Fibroblast of lung (primary cell): ENCODE measurements around the gene TCN1. TPM values are rescaled to one million over a fixed set of nuclear protein-coding genes. Genes with fewer than 3 reads are reported as not detected.
A peak's percentile ranks its signal among the peaks of the same experiment; 100 is the strongest.
"Not testable (repeated sequence)": the region's sequence is repeated elsewhere in the genome, so short reads cannot be mapped to it uniquely, and the experiment has no call there.

Experiments
- DNase-seq, 2 donors: peaks; one replicate each; pipeline versions ENCODE4 v3.0.0 to v3.0.0-alpha.2; 2010; ENCODE audit warnings: low read depth in 2 of 2
- H2AFZ ChIP-seq: 2 replicates; pipeline ENCODE4 v1.5.1; 2012; ENCODE audit warnings: low read length, control low read depth, inconsistent platforms
- H3K27ac ChIP-seq: 2 replicates; pipeline ENCODE4 v1.5.1; 2011; ENCODE audit warnings: low read length, control low read depth; ENCODE audit not compliant: insufficient read depth
- H3K27me3 ChIP-seq: 2 replicates; pipeline ENCODE4 v1.5.1; 2011; ENCODE audit warnings: mild to moderate bottlenecking, low read length; ENCODE audit not compliant: control insufficient read depth, insufficient read depth
- H3K36me3 ChIP-seq: 2 replicates; pipeline ENCODE4 v1.5.1; 2011; ENCODE audit warnings: low read length; ENCODE audit not compliant: control insufficient read depth, insufficient read depth
- H3K4me1 ChIP-seq: 2 replicates; pipeline ENCODE4 v1.5.1; 2011; ENCODE audit warnings: low read length; ENCODE audit not compliant: control insufficient read depth, insufficient read depth; ENCODE audit errors: extremely low read depth
- H3K4me2 ChIP-seq: 2 replicates; pipeline ENCODE4 v1.5.1; 2011; ENCODE audit warnings: low read length, control low read depth; ENCODE audit not compliant: insufficient read depth; ENCODE audit errors: extremely low read depth
- H3K4me3 ChIP-seq, 4 experiments: fragments of 200-600 bp in 1 of 4; sonication (generic) in 1 of 4; replicated peaks in 1 of 4; 2 replicates each; pipeline ENCODE4 v1.5.1; 2011 to 2016; ENCODE audit warnings: low read length in 4 of 4, low read depth in 3 of 4, mild to moderate bottlenecking in 3 of 4, control low read depth in 2 of 4, inconsistent platforms in 1 of 4, mixed read lengths in 1 of 4; ENCODE audit not compliant: insufficient read depth in 1 of 4; ENCODE audit errors: control extremely low read depth in 1 of 4
- H3K79me2 ChIP-seq: 2 replicates; pipeline ENCODE4 v1.5.1; 2012; ENCODE audit warnings: mild to moderate bottlenecking, low read length, inconsistent platforms; ENCODE audit not compliant: control insufficient read depth, insufficient read depth
- H3K9ac ChIP-seq: 2 replicates; pipeline ENCODE4 v1.5.1; 2011; ENCODE audit warnings: mild to moderate bottlenecking, low read length, control low read depth; ENCODE audit not compliant: insufficient read depth
- H3K9me3 ChIP-seq: 2 replicates; pipeline ENCODE4 v1.5.1; 2012; ENCODE audit warnings: low read depth, low read length; ENCODE audit not compliant: control insufficient read depth, insufficient read depth
- H4K20me1 ChIP-seq: 2 replicates; pipeline ENCODE4 v1.5.1; 2011; ENCODE audit warnings: low read length; ENCODE audit not compliant: control insufficient read depth, insufficient read depth; ENCODE audit errors: extremely low read depth
- EZH2 ChIP-seq: IDR thresholded peaks from 2 replicates; pipeline ENCODE4 v1.5.1; 2012; ENCODE audit warnings: low read length, control low read depth, mild to moderate bottlenecking; ENCODE audit errors: missing control alignments
- polyA plus RNA-seq, 2 donors: library from polyadenylated mRNA; depleted of rRNA in 1 of 2; stranded (reverse) in 1 of 2; unstranded in 1 of 2; fragments of >200 nt; gene quantifications; 2 replicates each; pipeline ENCODE4 v1.2.1, GENCODE V29; 2011 to 2012; ENCODE audit warnings: missing spikeins in 1 of 2
- total RNA-seq: library from RNA; depleted of rRNA; stranded (reverse); fragments of >200 nt; gene quantifications from 2 replicates; pipeline ENCODE4 v1.2.1, GENCODE V29; 2014
- TF ChIP-seq, protein P1 (sequence below), 2 donors: IDR thresholded peaks in 1 of 2; conservative IDR thresholded peaks in 1 of 2; 1 replicate in 1 of 2; 2 replicates in 1 of 2; pipeline ENCODE4 v1.5.1; 2011 to 2012; ENCODE audit warnings: low read length in 2 of 2, control low read depth in 1 of 2, inconsistent platforms in 1 of 2, low read depth in 1 of 2, mild to moderate bottlenecking in 1 of 2

TCN1 gene
- total and polyA plus RNA-seq, 2 donors (not counting 1 experiment from before 2014, with no cell fraction given): not detected

GRCh38 chr11:59898046-59898445 is 31.8 kb upstream of the TCN1 start:
- no peak for TF ChIP-seq EZH2
- TF ChIP-seq, protein P1, sequence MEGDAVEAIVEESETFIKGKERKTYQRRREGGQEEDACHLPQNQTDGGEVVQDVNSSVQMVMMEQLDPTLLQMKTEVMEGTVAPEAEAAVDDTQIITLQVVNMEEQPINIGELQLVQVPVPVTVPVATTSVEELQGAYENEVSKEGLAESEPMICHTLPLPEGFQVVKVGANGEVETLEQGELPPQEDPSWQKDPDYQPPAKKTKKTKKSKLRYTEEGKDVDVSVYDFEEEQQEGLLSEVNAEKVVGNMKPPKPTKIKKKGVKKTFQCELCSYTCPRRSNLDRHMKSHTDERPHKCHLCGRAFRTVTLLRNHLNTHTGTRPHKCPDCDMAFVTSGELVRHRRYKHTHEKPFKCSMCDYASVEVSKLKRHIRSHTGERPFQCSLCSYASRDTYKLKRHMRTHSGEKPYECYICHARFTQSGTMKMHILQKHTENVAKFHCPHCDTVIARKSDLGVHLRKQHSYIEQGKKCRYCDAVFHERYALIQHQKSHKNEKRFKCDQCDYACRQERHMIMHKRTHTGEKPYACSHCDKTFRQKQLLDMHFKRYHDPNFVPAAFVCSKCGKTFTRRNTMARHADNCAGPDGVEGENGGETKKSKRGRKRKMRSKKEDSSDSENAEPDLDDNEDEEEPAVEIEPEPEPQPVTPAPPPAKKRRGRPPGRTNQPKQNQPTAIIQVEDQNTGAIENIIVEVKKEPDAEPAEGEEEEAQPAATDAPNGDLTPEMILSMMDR (conservative IDR thresholded peaks at IDR 0.05 in 1 of 2, IDR thresholded peaks at IDR 0.05 in 1 of 2; ENCODE audit: low read depth in 1 of 2, low read length in 2 of 2): no peak
- H4K20me1 ChIP-seq: no peaks in the 10 kb centered on the region
- no peak overlapping the region for H3K4me3 ChIP-seq
- DNase-seq: no peak
- H2AFZ ChIP-seq: no peak overlapping the region
- H3K36me3 ChIP-seq: no peaks in the 10 kb centered on the region
- H3K4me1 ChIP-seq: no peaks in the 10 kb centered on the region
- H3K79me2 ChIP-seq: no peaks in the 10 kb centered on the region
- no peaks in the 10 kb centered on the region for H3K9me3 ChIP-seq
- H3K4me2 ChIP-seq: no peak overlapping the region
- no peak overlapping the region for H3K27ac ChIP-seq
- no peaks in the 10 kb centered on the region for H3K27me3 ChIP-seq
- H3K9ac ChIP-seq: no peak overlapping the region

DNA sequence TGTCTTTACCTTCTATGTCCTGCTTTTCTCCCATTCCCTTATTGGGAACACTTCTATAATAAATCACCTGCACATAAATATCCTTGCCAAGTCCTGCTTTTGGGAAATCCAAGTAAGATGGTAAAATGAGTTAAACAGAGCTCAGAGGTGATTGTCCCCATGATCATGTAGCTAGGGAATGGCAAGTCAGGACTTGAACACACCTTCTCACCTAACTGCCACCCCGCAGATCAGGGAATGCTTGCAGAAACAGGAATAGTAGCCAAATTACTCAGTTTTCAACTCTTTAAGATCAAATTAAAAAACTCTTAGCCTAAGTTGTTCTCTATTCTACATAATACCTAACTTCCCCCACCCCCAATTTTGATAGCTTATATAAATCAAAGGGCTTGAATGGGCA is 28.3 kb upstream of the TCN1 start:
- no peaks in the 10 kb centered on the region for H3K27me3 ChIP-seq
- H3K36me3 ChIP-seq: no peaks in the 10 kb centered on the region
- no peaks in the 10 kb centered on the region for H4K20me1 ChIP-seq
- no peaks in the 10 kb centered on the region for H3K79me2 ChIP-seq
- TF ChIP-seq, protein P1 (conservative IDR thresholded peaks at IDR 0.05 in 1 of 2, IDR thresholded peaks at IDR 0.05 in 1 of 2; ENCODE audit: low read depth in 1 of 2, low read length in 2 of 2): no peak
- TF ChIP-seq EZH2: no peak
- DNase-seq: no peak
- no peaks in the 10 kb centered on the region for H3K4me1 ChIP-seq
- no peaks in the 10 kb centered on the region for H3K9me3 ChIP-seq
- H3K4me2 ChIP-seq: no peak overlapping the region
- no peak overlapping the region for H3K9ac ChIP-seq
- H3K4me3 ChIP-seq: no peak overlapping the region
- H3K27ac ChIP-seq: no peak overlapping the region
- H2AFZ ChIP-seq: no peak overlapping the region

GRCh38 chr11:59891781-59892181 is 25.5 kb upstream of the TCN1 start:
- Histone ChIP-seq H4K20me1 (no peaks in the 10 kb centered on the region), H3K4me3 (no peak overlapping the region), H3K27ac (no peak overlapping the region), H3K9ac (no peak overlapping the region), H3K36me3 (no peaks in the 10 kb centered on the region), H3K4me1 (no peaks in the 10 kb centered on the region), H3K9me3 (no peaks in the 10 kb centered on the region), H3K79me2 (no peaks in the 10 kb centered on the region), H3K4me2 (no peak overlapping the region), H3K27me3 (no peaks in the 10 kb centered on the region), H2AFZ (no peak overlapping the region)
- TF ChIP-seq, protein P1 (conservative IDR thresholded peaks at IDR 0.05 in 1 of 2, IDR thresholded peaks at IDR 0.05 in 1 of 2; ENCODE audit: low read depth in 1 of 2, low read length in 2 of 2): no peak
- no peak for TF ChIP-seq EZH2
- DNase-seq: peak in 1 of 2 donors; percentile 18

- not testable (repeated sequence) for H3K36me3 ChIP-seq, DNase-seq, H2AFZ ChIP-seq, H3K27me3 ChIP-seq, H3K27ac ChIP-seq, H3K4me3 ChIP-seq, H4K20me1 ChIP-seq, H3K79me2 ChIP-seq, H3K9ac ChIP-seq, H3K4me1 ChIP-seq, H3K4me2 ChIP-seq, H3K9me3 ChIP-seq
Measured at GRCh38 chr11:59887156-59887555, 20.9 kb upstream of the TCN1 start.
